ENCODE results near the gene NR2F1-AS1. TPM values are rescaled to one million over a fixed set of nuclear protein-coding genes. Genes with fewer than 3 reads are reported as not detected.

NR2F1-AS1 gene
- total RNA-seq, 4 donors from 2014 or later, result 0.35 to 9.1 (median 3.2) TPM

- H3K27me3 ChIP-seq, result peaks cover 0 to 30% of the 10 kb centered on the region in 2 donors
- H3K4me1 ChIP-seq, result peaks cover 0 to 39% (median 18%) of the 10 kb centered on the region in 4 donors
- no peak for DNase-seq
- H3K36me3 ChIP-seq, result no peaks in the 10 kb centered on the region
- no peaks in the 10 kb centered on the region for H3K9me3 ChIP-seq
- peak overlapping the region; percentile 36 to 76 (median 70) for H3K27ac ChIP-seq
- TF ChIP-seq CTCF (IDR thresholded peaks at IDR 0.05), result no peak
- no peak overlapping the region for H3K4me3 ChIP-seq
These were observed 2.9 kb downstream of the NR2F1-AS1 start for GRCh38 chr5:93577854-93578812.

GRCh38 chr5:93576994-93577853, 3.8 kb downstream of the NR2F1-AS1 start:
- Histone ChIP-seq H3K27me3 (peaks cover 0 to 27% of the 10 kb centered on the region in 2 donors), H3K9me3 (no peaks in the 10 kb centered on the region), H3K27ac (no peak overlapping the region), H3K4me3 (no peak overlapping the region), H3K4me1 (peaks cover 0 to 30% (median 18%) of the 10 kb centered on the region in 4 donors), H3K36me3 (no peaks in the 10 kb centered on the region)
- no peak for TF ChIP-seq CTCF (IDR thresholded peaks at IDR 0.05)
- no peak for TF ChIP-seq POLR2A (IDR thresholded peaks at IDR 0.05)
- DNase-seq, result no peak

- Histone ChIP-seq H3K4me1 (peaks cover 0 to 39% (median 18%) of the 10 kb centered on the region in 4 donors), H3K27ac (no peak overlapping the region), H3K4me3 (no peak overlapping the region), H3K9me3 (no peaks in the 10 kb centered on the region), H3K27me3 (peaks cover 0 to 30% of the 10 kb centered on the region in 2 donors), H3K36me3 (no peaks in the 10 kb centered on the region)
- DNase-seq, result no peak
- no peak for TF ChIP-seq POLR2A (IDR thresholded peaks at IDR 0.05)
- no peak for TF ChIP-seq CTCF (IDR thresholded peaks at IDR 0.05)
These were observed 5.3 kb downstream of the NR2F1-AS1 start for GRCh38 chr5:93575461-93576414.

- no peaks in the 10 kb centered on the region for H3K9me3 ChIP-seq
- no peak overlapping the region for H3K27ac ChIP-seq
- H3K4me3 ChIP-seq, result no peak overlapping the region
- peaks cover 0 to 32% (median 7%) of the 10 kb centered on the region in 4 donors for H3K4me1 ChIP-seq
- TF ChIP-seq CTCF (IDR thresholded peaks at IDR 0.05) (no peak), POLR2A (IDR thresholded peaks at IDR 0.05) (no peak)
- H3K36me3 ChIP-seq, result no peaks in the 10 kb centered on the region
- DNase-seq, result no peak
- H3K27me3 ChIP-seq, result peaks cover 0 to 24% of the 10 kb centered on the region in 2 donors
These were observed 6.3 kb downstream of the NR2F1-AS1 start for GRCh38 chr5:93574491-93575305.
